ENCODE results near the gene NT5M.

The NT5M gene

GRCh38 chr17:17395246-17395802 lies 92.2 kb downstream of the NT5M start:
- no peak for DNase-seq (ENCODE audit: low read depth in 2 of 2)

- no peak for DNase-seq (ENCODE audit: low read depth in 2 of 2)
These were observed 92.7 kb downstream of the NT5M start for GRCh38 chr17:17395885-17396284.
